Hepatocyte (in vitro differentiated cells): ENCODE data around the gene DVL2. TPM values are rescaled to one million over a fixed set of nuclear protein-coding genes. Genes with fewer than 3 reads are reported as not detected.

ENCODE experiments used
- DNase-seq: peaks from one replicate; pipeline ENCODE4 v3.0.0-alpha.2; 2016; ENCODE audit warnings: low spot score
- H2AFZ ChIP-seq: fragments of 200-600 bp; sonication (generic); 2 replicates; pipeline ENCODE4 v1.6.0; 2016; ENCODE audit warnings: antibody characterized with exemption, mild to moderate bottlenecking
- H3K27ac ChIP-seq: fragments of 200-600 bp; sonication (generic); 2 replicates; pipeline ENCODE4 v1.5.1; 2016; ENCODE audit warnings: mild to moderate bottlenecking
- H3K27me3 ChIP-seq: fragments of 200-600 bp; sonication (generic); 2 replicates; pipeline ENCODE4 v1.6.1; 2016
- H3K36me3 ChIP-seq: fragments of 200-600 bp; sonication (generic); replicated peaks from 2 replicates; pipeline ENCODE4 v1.5.1; 2016; ENCODE audit warnings: low read depth; ENCODE audit not compliant: insufficient read depth
- H3K4me1 ChIP-seq: fragments of 200-600 bp; sonication (generic); 2 replicates; pipeline ENCODE4 v1.5.1; 2016; ENCODE audit warnings: mild to moderate bottlenecking, moderate library complexity; ENCODE audit not compliant: insufficient read depth
- H3K4me2 ChIP-seq: fragments of 200-600 bp; sonication (generic); 2 replicates; pipeline ENCODE4 v1.6.0; 2016
- H3K4me3 ChIP-seq: fragments of 200-600 bp; sonication (generic); 2 replicates; pipeline ENCODE4 v1.5.1; 2016; ENCODE audit warnings: mild to moderate bottlenecking
- H3K79me2 ChIP-seq: fragments of 200-600 bp; sonication (generic); 2 replicates; pipeline ENCODE4 v1.6.0; 2017; ENCODE audit warnings: mild to moderate bottlenecking
- H3K9me2 ChIP-seq: fragments of 200-600 bp; sonication (generic); replicated peaks from 2 replicates; pipeline ENCODE4 v1.6.0; 2017; ENCODE audit warnings: mild to moderate bottlenecking; ENCODE audit not compliant: insufficient read depth
- H3K9me3 ChIP-seq: fragments of 200-600 bp; sonication (generic); 2 replicates; pipeline ENCODE4 v1.5.1; 2016; ENCODE audit warnings: low read depth, mild to moderate bottlenecking
- H4K20me1 ChIP-seq: fragments of 200-600 bp; sonication (generic); 2 replicates; pipeline ENCODE4 v1.6.0; 2016; ENCODE audit warnings: mild to moderate bottlenecking; ENCODE audit not compliant: insufficient read depth, poor library complexity, severe bottlenecking
- CTCF ChIP-seq: fragments of 200-600 bp; sonication (generic); IDR thresholded peaks from 2 replicates; pipeline ENCODE4 v1.5.1; 2016; ENCODE audit warnings: antibody characterized with exemption, mild to moderate bottlenecking; ENCODE audit not compliant: poor library complexity
- EZH2 ChIP-seq: fragments of 200-600 bp; sonication (generic); IDR thresholded peaks from 2 replicates; pipeline ENCODE4 v1.6.1; 2016; ENCODE audit warnings: antibody characterized with exemption, mild to moderate bottlenecking, borderline replicate concordance
- EZH2phosphoT487 ChIP-seq: fragments of 200-600 bp; sonication (generic); IDR thresholded peaks from one replicate; pipeline ENCODE4 v1.6.1; 2018; ENCODE audit warnings: antibody characterized with exemption, mild to moderate bottlenecking, low read depth, moderate library complexity; ENCODE audit not compliant: unreplicated experiment, severe bottlenecking
- WGBS: methylation state at CpG from one replicate; pipeline ENCODE4 v1.1.6; 2016; ENCODE audit warnings: low lambda C conversion rate; ENCODE audit errors: missing lambda C conversion rate; 5-methylcytosine and 5-hydroxymethylcytosine counted together
- polyA plus RNA-seq: library from polyadenylated mRNA; unstranded; fragments of >200 nt; fragmentation: Nextera tagmentation; extraction: Ambion mirVana; gene quantifications from 2 replicates; pipeline ENCODE4 v1.2.1, GENCODE V29; 2016
- total RNA-seq: library from RNA; depleted of rRNA; stranded (reverse); fragments of >200 nt; gene quantifications from 2 replicates; pipeline ENCODE4 v1.2.3, GENCODE V29; 2014

Gene DVL2
- total and polyA plus RNA-seq, 2 experiments from 2014 or later = 62.1 to 74.7 TPM

- Histone ChIP-seq H3K4me1 (peaks cover 17% of the 10 kb centered on the region), H2AFZ (no peak overlapping the region), H3K9me2 (no peaks in the 10 kb centered on the region), H3K36me3 (no peaks in the 10 kb centered on the region), H3K27me3 (no peaks in the 10 kb centered on the region), H3K4me3 (no peak overlapping the region), H3K9me3 (no peaks in the 10 kb centered on the region), H3K4me2 (no peak overlapping the region), H3K27ac (no peak overlapping the region), H4K20me1 (peaks cover 40% of the 10 kb centered on the region), H3K79me2 (peaks cover 57% of the 10 kb centered on the region)
- TF ChIP-seq CTCF (no peak), EZH2 (no peak)
- 97% methylated on average over 19 of the region's 19 CpGs for WGBS
- DNase-seq = no peak
Measured at GRCh38 chr17:7229504-7229903, 4.8 kb downstream of the DVL2 start.

- peaks cover 56% of the 10 kb centered on the region for H3K79me2 ChIP-seq
- no peak overlapping the region for H3K4me3 ChIP-seq
- H3K4me2 ChIP-seq = no peak overlapping the region
- H2AFZ ChIP-seq = no peak overlapping the region
- no peaks in the 10 kb centered on the region for H3K27me3 ChIP-seq
- no peak for DNase-seq
- WGBS = 96% methylated on average over 14 of the region's 14 CpGs
- H3K27ac ChIP-seq = peak overlapping the region; percentile 40
- H4K20me1 ChIP-seq = peaks cover 40% of the 10 kb centered on the region
- TF ChIP-seq EZH2 = no peak
- TF ChIP-seq CTCF = no peak
- no peak for TF ChIP-seq EZH2phosphoT487
- H3K9me3 ChIP-seq = no peaks in the 10 kb centered on the region
- no peaks in the 10 kb centered on the region for H3K9me2 ChIP-seq
- peaks cover 17% of the 10 kb centered on the region for H3K4me1 ChIP-seq
- no peaks in the 10 kb centered on the region for H3K36me3 ChIP-seq
Measured at GRCh38 chr17:7228920-7229319, 5.4 kb downstream of the DVL2 start.

- no peak overlapping the region for H2AFZ ChIP-seq
- TF ChIP-seq EZH2phosphoT487 = no peak
- no peak for TF ChIP-seq EZH2
- no peak for TF ChIP-seq CTCF
- peaks cover 30% of the 10 kb centered on the region for H4K20me1 ChIP-seq
- no peaks in the 10 kb centered on the region for H3K27me3 ChIP-seq
- H3K27ac ChIP-seq = no peak overlapping the region
- peaks cover 39% of the 10 kb centered on the region for H3K79me2 ChIP-seq
- H3K36me3 ChIP-seq = no peaks in the 10 kb centered on the region
- no peak overlapping the region for H3K4me2 ChIP-seq
- H3K4me3 ChIP-seq = no peak overlapping the region
- no peaks in the 10 kb centered on the region for H3K9me2 ChIP-seq
- H3K4me1 ChIP-seq = peaks cover 11% of the 10 kb centered on the region
- WGBS = 97% methylated on average over 31 of the region's 31 CpGs
- no peak for DNase-seq
- no peaks in the 10 kb centered on the region for H3K9me3 ChIP-seq
Measured at GRCh38 chr17:7226721-7227710, 7.3 kb downstream of the DVL2 start.
